IMR-90 (cell line): Measurements from ENCODE around the gene RPS19BP1. TPM values are rescaled to one million over a fixed set of nuclear protein-coding genes. Genes with fewer than 3 reads are reported as not detected.

ENCODE experiments used
- ATAC-seq: fragments of 200-7000 bp; cut with Tn5 transposase; 2 replicates; pipeline ENCODE4 v1.9.1; 2020; ENCODE audit warnings: low read depth, mild to moderate bottlenecking, moderate library complexity
- BruUV-seq: library from RNA; stranded (reverse); fragments of 400-500 nt; replicated peaks from 2 replicates; lab custom pipeline; 2021; lab: Mats Ljungman, UMichigan
- CTCF ChIA-PET: fragments of 300-600 bp; formaldehyde crosslinking; extraction: SDS; loops from one replicate; lab custom pipeline; 2021; ENCODE audit warnings: antibody characterized with exemption; lab: Yijun Ruan, JAX
- POLR2A ChIA-PET: fragments of 300-600 bp; sonication (Branson Sonifier 250); formaldehyde crosslinking; loops from one replicate; lab custom pipeline; 2022; ENCODE audit warnings: antibody characterized with exemption; ENCODE audit not compliant: unreplicated experiment; lab: Charles Lee
- DNase-seq: peaks from one replicate; pipeline ENCODE4 v3.0.0; 2013
- H2AFZ ChIP-seq: replicated peaks from 2 replicates; pipeline ENCODE3; 2013; ENCODE audit warnings: low read length, mild to moderate bottlenecking; ENCODE audit not compliant: poor library complexity
- H2AK5ac ChIP-seq: 2 replicates; pipeline ENCODE4 v1.6.1; 2013; ENCODE audit warnings: low read depth, low read length, inconsistent platforms
- H2AK9ac ChIP-seq: replicated peaks from 2 replicates; pipeline ENCODE3; 2013; ENCODE audit warnings: mild to moderate bottlenecking, low read depth, low read length, moderate library complexity; ENCODE audit not compliant: poor library complexity
- H2BK120ac ChIP-seq: 2 replicates; pipeline ENCODE4 v1.6.1; 2013; ENCODE audit warnings: low read depth, low read length, inconsistent platforms
- H2BK15ac ChIP-seq: 3 replicates; pipeline ENCODE4 v1.6.1; 2013; ENCODE audit warnings: low read depth, low read length, inconsistent platforms
- H2BK20ac ChIP-seq: 2 replicates; pipeline ENCODE4 v1.6.1; 2013; ENCODE audit warnings: low read depth, mild to moderate bottlenecking, inconsistent platforms, low read length, moderate library complexity
- H2BK5ac ChIP-seq: 2 replicates; pipeline ENCODE4 v1.6.1; 2013; ENCODE audit warnings: mild to moderate bottlenecking, low read depth, low read length, inconsistent platforms; ENCODE audit not compliant: poor library complexity, severe bottlenecking
- H3K14ac ChIP-seq: replicated peaks from 2 replicates; pipeline ENCODE4 v1.6.1; 2013; ENCODE audit warnings: low read depth, low read length, inconsistent platforms
- H3K18ac ChIP-seq: 2 replicates; pipeline ENCODE4 v1.6.1; 2013; ENCODE audit warnings: low read depth, low read length, control low read depth
- H3K23ac ChIP-seq: 2 replicates; pipeline ENCODE4 v1.6.1; 2013; ENCODE audit warnings: low read depth, low read length, inconsistent platforms
- H3K27ac ChIP-seq: 2 replicates; pipeline ENCODE4 v1.5.1; 2013; ENCODE audit warnings: mild to moderate bottlenecking, control low read depth, low read length; ENCODE audit not compliant: insufficient read depth
- H3K27me3 ChIP-seq: 2 replicates; pipeline ENCODE4 v1.6.1; 2013; ENCODE audit warnings: low read length; ENCODE audit not compliant: control insufficient read depth, insufficient read depth
- H3K36me3 ChIP-seq: 2 replicates; pipeline ENCODE4 v1.6.1; 2013; ENCODE audit warnings: low read length, mixed read lengths; ENCODE audit not compliant: control insufficient read depth, insufficient read depth
- H3K4ac ChIP-seq: 2 replicates; pipeline ENCODE4 v1.6.1; 2013; ENCODE audit warnings: low read depth, low read length, inconsistent platforms
- H3K4me1 ChIP-seq: 2 replicates; pipeline ENCODE4 v1.6.1; 2013; ENCODE audit warnings: low read length, mixed read lengths; ENCODE audit not compliant: control insufficient read depth, insufficient read depth
- H3K4me2 ChIP-seq: 2 replicates; pipeline ENCODE4 v1.6.1; 2013; ENCODE audit warnings: low read depth, mild to moderate bottlenecking, control low read depth, low read length, moderate library complexity
- H3K4me3 ChIP-seq: 2 replicates; pipeline ENCODE4 v1.5.1; 2013; ENCODE audit warnings: low read depth, mild to moderate bottlenecking, control low read depth, low read length, moderate library complexity; ENCODE audit not compliant: insufficient read depth
- H3K56ac ChIP-seq: 2 replicates; pipeline ENCODE4 v1.6.1; 2013; ENCODE audit warnings: low read length, inconsistent platforms; ENCODE audit not compliant: insufficient read depth; ENCODE audit errors: extremely low read depth
- H3K79me1 ChIP-seq, 2 experiments: 2 replicates each; pipeline ENCODE4 v1.6.1; 2013; ENCODE audit warnings: low read length in 2 of 2, inconsistent platforms in 1 of 2, low read depth in 1 of 2
- H3K9ac ChIP-seq: 2 replicates; pipeline ENCODE4 v1.6.1; 2013; ENCODE audit warnings: low read depth, low read length, control low read depth
- H3K9me1 ChIP-seq: 2 replicates; pipeline ENCODE4 v1.6.1; 2013; ENCODE audit warnings: low read length, inconsistent platforms; ENCODE audit not compliant: insufficient read depth
- H3K9me3 ChIP-seq: 2 replicates; pipeline ENCODE4 v1.6.1; 2013; ENCODE audit warnings: low read length; ENCODE audit not compliant: control insufficient read depth, insufficient read depth
- H4K20me1 ChIP-seq: 2 replicates; pipeline ENCODE4 v1.6.1; 2013; ENCODE audit warnings: low read length, inconsistent platforms; ENCODE audit not compliant: insufficient read depth
- H4K5ac ChIP-seq: 2 replicates; pipeline ENCODE4 v1.6.1; 2013; ENCODE audit warnings: mild to moderate bottlenecking, low read depth, low read length, control low read depth
- H4K8ac ChIP-seq, 2 experiments: 2 replicates each; pipeline ENCODE4 v1.6.1; 2013; ENCODE audit warnings: low read depth in 2 of 2, low read length in 2 of 2, control low read depth in 1 of 2, inconsistent platforms in 1 of 2
- H4K91ac ChIP-seq: 2 replicates; pipeline ENCODE4 v1.6.1; 2013; ENCODE audit warnings: low read depth, low read length, inconsistent platforms; ENCODE audit not compliant: insufficient read depth
- MXI1 ChIP-seq: IDR thresholded peaks from 2 replicates; pipeline ENCODE4 v1.6.1; 2012; ENCODE audit warnings: low read depth, mild to moderate bottlenecking, low read length, moderate library complexity, borderline replicate concordance
- WGBS, 2 experiments: methylation state at CpG; one replicate each; pipeline versions ENCODE4 v1.1.5 to v1.1.7; 2013; ENCODE audit warnings: missing lambda C conversion rate in 2 of 2; ENCODE audit not compliant: insufficient read length in 1 of 2; ENCODE audit errors: extremely low coverage in 2 of 2; 5-methylcytosine and 5-hydroxymethylcytosine counted together
- dilution Hi-C: fragments of 300-500 bp; cut with HindIII; formaldehyde crosslinking; loops from one replicate; pipeline ENCODE4 v1.14.3; 2018; ENCODE audit warnings: low sequenced_read_pairs; ENCODE audit not compliant: unreplicated experiment
- in situ Hi-C: fragments of 300-500 bp; cut with MboI; formaldehyde crosslinking; loops from 3 replicates; pipeline ENCODE4 v1.14.3; 2019; ENCODE audit warnings: low sequenced_read_pairs, inconsistent platforms, mixed read lengths
- intact Hi-C: fragments of 100-400 bp; cut with micrococcal nuclease; formaldehyde crosslinking; loops from 2 replicates; pipeline ENCODE4 v1.10.0; 2022
- polyA plus RNA-seq, 3 experiments: library from polyadenylated mRNA; depleted of rRNA; stranded (reverse); fragments of >200 nt; gene quantifications; 2 replicates each; pipeline ENCODE4 v1.2.3, GENCODE V29; 2012; ENCODE audit warnings: low replicate concordance in 1 of 3
- total RNA-seq: library from RNA; depleted of rRNA; stranded (reverse); fragments of >200 nt; gene quantifications from 2 replicates; pipeline ENCODE4 v1.2.3, GENCODE V29; 2012; rRNA removed
- TF ChIP-seq, protein P1 (sequence below): conservative IDR thresholded peaks from 2 replicates; pipeline ENCODE4 v1.5.1; 2012; ENCODE audit warnings: mild to moderate bottlenecking, low read depth, low read length, improper control_type of control experiment

The RPS19BP1 gene
- total and polyA plus RNA-seq, 2 of the 4 experiments (the other 2 are of a cell fraction): 33.0 to 95.4 TPM

DNA sequence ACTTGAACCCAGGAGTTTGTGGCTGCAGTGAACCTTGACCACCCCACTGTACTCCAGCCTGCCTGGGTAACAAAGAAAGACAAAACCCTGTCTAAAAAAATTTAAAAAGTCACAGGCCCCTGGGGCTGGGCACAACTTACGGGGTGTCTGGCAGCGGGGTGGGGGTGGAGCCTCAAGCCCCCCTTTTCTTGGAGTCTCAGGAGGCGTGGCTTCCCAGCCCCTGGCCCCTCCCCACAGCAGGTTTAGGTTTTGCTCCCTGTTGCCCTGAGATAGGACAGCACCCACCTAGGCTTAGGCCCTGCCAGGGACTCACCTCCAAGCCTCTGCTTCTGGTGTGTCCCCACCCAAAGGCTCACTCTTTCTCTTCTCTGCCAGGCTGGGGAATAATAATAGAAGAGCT, 53.3 kb downstream of the RPS19BP1 start:
- POLR2A ChIA-PET: interaction anchor here (0.9 kb wide), 1 partner anchor 23 kb away, joined by 4 read pairs; the partner anchor contains the start of gene MIEF1
- in situ Hi-C loops: no loop called here
- H2AK9ac ChIP-seq: no peak overlapping the region
- no peaks in the 10 kb centered on the region for H3K36me3 ChIP-seq
- no peak overlapping the region for H4K5ac ChIP-seq
- dilution Hi-C loops: no loop called here
- no TSS peak for BruUV-seq
- H3K4ac ChIP-seq: no peak overlapping the region
- peaks cover 10% of the 10 kb centered on the region for H3K27me3 ChIP-seq
- H2BK5ac ChIP-seq: no peak overlapping the region
- no peaks in the 10 kb centered on the region for H4K20me1 ChIP-seq
- no peak overlapping the region for H3K27ac ChIP-seq
- H3K56ac ChIP-seq: no peak overlapping the region
- no peak overlapping the region for H3K23ac ChIP-seq
- ATAC-seq: no peak
- H3K79me1 ChIP-seq: no peaks in the 10 kb centered on the region
- H3K14ac ChIP-seq: no peak overlapping the region
- TF ChIP-seq, protein P1, sequence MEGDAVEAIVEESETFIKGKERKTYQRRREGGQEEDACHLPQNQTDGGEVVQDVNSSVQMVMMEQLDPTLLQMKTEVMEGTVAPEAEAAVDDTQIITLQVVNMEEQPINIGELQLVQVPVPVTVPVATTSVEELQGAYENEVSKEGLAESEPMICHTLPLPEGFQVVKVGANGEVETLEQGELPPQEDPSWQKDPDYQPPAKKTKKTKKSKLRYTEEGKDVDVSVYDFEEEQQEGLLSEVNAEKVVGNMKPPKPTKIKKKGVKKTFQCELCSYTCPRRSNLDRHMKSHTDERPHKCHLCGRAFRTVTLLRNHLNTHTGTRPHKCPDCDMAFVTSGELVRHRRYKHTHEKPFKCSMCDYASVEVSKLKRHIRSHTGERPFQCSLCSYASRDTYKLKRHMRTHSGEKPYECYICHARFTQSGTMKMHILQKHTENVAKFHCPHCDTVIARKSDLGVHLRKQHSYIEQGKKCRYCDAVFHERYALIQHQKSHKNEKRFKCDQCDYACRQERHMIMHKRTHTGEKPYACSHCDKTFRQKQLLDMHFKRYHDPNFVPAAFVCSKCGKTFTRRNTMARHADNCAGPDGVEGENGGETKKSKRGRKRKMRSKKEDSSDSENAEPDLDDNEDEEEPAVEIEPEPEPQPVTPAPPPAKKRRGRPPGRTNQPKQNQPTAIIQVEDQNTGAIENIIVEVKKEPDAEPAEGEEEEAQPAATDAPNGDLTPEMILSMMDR: no peak
- no peak for TF ChIP-seq MXI1
- no peak overlapping the region for H3K9ac ChIP-seq
- H4K91ac ChIP-seq: no peak overlapping the region
- no peak overlapping the region for H3K4me3 ChIP-seq
- no peak overlapping the region for H2BK20ac ChIP-seq
- H2AK5ac ChIP-seq: no peak overlapping the region
- H3K9me3 ChIP-seq: no peaks in the 10 kb centered on the region
- no peak overlapping the region for H2BK120ac ChIP-seq
- no peak overlapping the region for H4K8ac ChIP-seq
- H3K18ac ChIP-seq: no peak overlapping the region
- H2BK15ac ChIP-seq: no peak overlapping the region
- no peak overlapping the region for H3K4me2 ChIP-seq
- 58% methylated on average over 2 of the region's 3 CpGs; no CpG with 5 or more reads in 1 of the 2 experiments for WGBS, 2 experiments
- no peak overlapping the region for H2AFZ ChIP-seq
- CTCF ChIA-PET: no interaction called here
- DNase-seq: no peak
- intact Hi-C loops: no loop called here
- H3K4me1 ChIP-seq: peaks cover 12% of the 10 kb centered on the region
- peaks cover 10% of the 10 kb centered on the region; the same call in 1 of the 2 replicates for H3K9me1 ChIP-seq

Other genes with a start within 250 kb of the RPS19BP1 start
- 2,871 and 3,750 TPM in 2 replicates for gene RPL3, start 213.1 kb downstream of the RPS19BP1 start, total RNA-seq
- 3,097 and 3,312 TPM in 2 replicates for gene RPL3, start 213.1 kb downstream of the RPS19BP1 start, polyA plus RNA-seq (2012; rRNA removed)
- 6.3 and 19.7 TPM in 2 replicates for gene SYNGR1, start 182.8 kb downstream of the RPS19BP1 start, total RNA-seq
- gene SYNGR1, start 182.8 kb downstream of the RPS19BP1 start, polyA plus RNA-seq (2012; rRNA removed): 81.5 and 82.8 TPM in 2 replicates
- gene TAB1, start 133.0 kb downstream of the RPS19BP1 start, total RNA-seq: 7.2 and 9.9 TPM in 2 replicates
- 18.8 and 26.0 TPM in 2 replicates for gene TAB1, start 133.0 kb downstream of the RPS19BP1 start, polyA plus RNA-seq (2012; rRNA removed)
- gene MGAT3, start 75.7 kb downstream of the RPS19BP1 start, total RNA-seq: 0.28 and 0.36 TPM in 2 replicates
- 1.1 TPM in 2 replicates for gene MGAT3, start 75.7 kb downstream of the RPS19BP1 start, polyA plus RNA-seq (2012; rRNA removed)
- gene MIEF1, start 30.5 kb downstream of the RPS19BP1 start, total RNA-seq: 9.7 and 12.2 TPM in 2 replicates
- 15.0 and 16.9 TPM in 2 replicates for gene MIEF1, start 30.5 kb downstream of the RPS19BP1 start, polyA plus RNA-seq (2012; rRNA removed)
- gene ATF4, start 12.2 kb downstream of the RPS19BP1 start, total RNA-seq: 136 and 148 TPM in 2 replicates
- 662 and 949 TPM in 2 replicates for gene ATF4, start 12.2 kb downstream of the RPS19BP1 start, polyA plus RNA-seq (2012; rRNA removed)
- under 0.01 TPM in 1 of 2 replicates, not detected in the other for gene CACNA1I, start 38.0 kb upstream of the RPS19BP1 start, total RNA-seq
- 0.01 and 0.02 TPM in 2 replicates for gene CACNA1I, start 38.0 kb upstream of the RPS19BP1 start, polyA plus RNA-seq (2012; rRNA removed)